Measurements from ENCODE around the gene HDLBP.

The HDLBP gene

DNA sequence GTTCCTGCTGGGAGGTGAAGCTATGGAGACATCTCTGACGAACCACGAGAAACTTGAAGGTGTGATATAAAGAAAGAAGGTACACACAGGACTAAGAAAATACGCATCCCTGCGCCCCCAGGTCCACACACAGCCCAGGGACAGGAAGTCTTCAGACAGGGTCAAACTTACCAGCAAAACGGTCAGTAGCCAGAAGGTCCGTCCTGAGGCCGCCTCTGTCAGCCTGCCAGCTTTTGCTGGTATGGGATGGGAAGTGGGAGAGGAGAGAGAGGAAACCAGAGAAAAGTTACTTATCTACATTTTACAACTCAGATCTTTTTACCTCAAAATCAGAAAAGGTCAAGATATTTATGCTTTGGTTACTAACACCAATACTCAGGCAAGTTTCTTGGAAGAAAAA lies 47.2 kb downstream of the HDLBP start:
- TF ChIP-seq, protein P1, sequence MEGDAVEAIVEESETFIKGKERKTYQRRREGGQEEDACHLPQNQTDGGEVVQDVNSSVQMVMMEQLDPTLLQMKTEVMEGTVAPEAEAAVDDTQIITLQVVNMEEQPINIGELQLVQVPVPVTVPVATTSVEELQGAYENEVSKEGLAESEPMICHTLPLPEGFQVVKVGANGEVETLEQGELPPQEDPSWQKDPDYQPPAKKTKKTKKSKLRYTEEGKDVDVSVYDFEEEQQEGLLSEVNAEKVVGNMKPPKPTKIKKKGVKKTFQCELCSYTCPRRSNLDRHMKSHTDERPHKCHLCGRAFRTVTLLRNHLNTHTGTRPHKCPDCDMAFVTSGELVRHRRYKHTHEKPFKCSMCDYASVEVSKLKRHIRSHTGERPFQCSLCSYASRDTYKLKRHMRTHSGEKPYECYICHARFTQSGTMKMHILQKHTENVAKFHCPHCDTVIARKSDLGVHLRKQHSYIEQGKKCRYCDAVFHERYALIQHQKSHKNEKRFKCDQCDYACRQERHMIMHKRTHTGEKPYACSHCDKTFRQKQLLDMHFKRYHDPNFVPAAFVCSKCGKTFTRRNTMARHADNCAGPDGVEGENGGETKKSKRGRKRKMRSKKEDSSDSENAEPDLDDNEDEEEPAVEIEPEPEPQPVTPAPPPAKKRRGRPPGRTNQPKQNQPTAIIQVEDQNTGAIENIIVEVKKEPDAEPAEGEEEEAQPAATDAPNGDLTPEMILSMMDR (IDR thresholded peaks at IDR 0.05; ENCODE audit: low read depth, low read length): no peak
- H3K4me3 ChIP-seq (ENCODE audit: low read depth, low read length): no peak overlapping the region

DNA sequence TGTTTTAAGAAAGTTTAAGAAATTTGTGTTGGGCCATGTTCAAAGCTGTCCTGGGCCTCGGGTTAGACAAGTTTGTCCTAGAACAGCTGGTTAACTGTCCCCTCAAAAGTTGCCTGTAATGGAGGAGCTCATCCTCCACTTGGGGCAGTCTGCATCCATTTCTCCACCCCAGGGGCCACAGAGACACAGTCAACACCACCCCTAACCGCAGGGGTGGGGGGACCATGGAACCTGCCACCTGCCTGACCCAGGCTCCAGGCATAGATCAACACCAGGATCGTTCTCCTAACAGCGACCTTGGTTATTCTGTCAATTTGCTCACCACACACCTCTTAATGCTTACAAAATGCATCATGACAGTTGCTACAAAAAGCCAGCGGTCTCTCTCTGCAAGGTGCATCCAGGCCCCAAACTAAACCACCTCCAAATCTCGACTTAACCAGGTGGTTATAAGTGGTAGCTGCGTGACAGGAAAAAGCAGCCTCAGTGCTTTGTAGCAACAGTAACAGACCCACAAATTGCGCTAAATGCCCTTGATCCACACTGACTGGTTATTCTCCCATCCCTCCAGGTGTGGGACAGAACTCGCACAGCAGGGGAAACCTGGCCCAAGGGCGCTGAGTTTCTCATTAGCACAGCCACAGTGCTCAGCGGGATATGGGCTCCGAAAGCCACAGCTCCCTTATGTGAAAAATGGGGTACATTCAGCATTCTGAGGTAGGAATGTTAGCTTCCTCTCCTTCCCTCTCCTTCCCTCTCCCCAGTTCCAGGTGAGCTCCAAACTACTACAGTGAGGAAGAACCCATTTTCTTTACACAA lies 48.0 kb downstream of the HDLBP start:
- TF ChIP-seq, protein P1 (IDR thresholded peaks at IDR 0.05; ENCODE audit: low read depth, low read length): no peak
- H3K4me3 ChIP-seq (ENCODE audit: low read depth, low read length): no peak overlapping the region

DNA sequence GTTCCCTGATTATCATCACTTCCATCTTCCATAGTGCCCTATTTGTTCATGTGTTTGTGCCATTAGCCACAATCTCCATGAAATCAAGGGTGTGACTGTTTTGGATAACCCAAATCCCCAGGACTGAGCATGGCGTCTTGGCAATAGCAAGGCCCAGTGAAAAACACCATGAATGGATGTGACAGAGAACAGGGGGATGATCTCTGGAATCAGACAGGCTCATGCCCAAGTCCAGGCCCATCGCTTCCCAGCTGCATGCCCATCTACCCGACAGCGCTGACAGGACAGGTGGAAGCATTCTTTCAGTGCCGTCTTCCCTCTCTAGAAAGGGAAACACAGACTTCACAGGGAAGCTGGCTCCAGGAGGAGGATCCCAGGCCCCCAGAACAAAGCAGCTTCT lies 50.0 kb downstream of the HDLBP start:
- no peak overlapping the region for H3K4me3 ChIP-seq (ENCODE audit: low read depth, low read length)
- TF ChIP-seq, protein P1 (IDR thresholded peaks at IDR 0.05; ENCODE audit: low read depth, low read length): no peak

DNA sequence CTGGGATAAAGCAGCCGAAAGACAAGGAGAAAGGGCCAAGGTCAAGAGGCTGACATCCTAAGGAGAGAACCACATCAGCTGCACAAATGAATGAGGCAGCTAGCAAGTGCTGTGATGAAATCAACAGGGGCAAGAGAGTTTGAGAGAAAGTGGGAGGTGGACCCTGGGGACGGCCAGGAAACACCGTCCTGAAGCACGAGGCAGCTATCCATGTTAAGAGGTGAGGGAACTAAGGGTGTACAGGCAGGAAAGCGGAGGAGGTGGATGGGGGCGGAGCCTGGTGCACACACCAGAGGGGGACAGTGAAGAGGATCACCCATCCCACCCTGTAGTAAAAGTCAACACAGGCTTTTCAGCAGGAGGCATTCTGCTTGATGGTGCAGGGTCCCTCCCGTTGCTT lies 52.4 kb downstream of the HDLBP start:
- H3K4me3 ChIP-seq (ENCODE audit: low read depth, low read length): no peak overlapping the region
- TF ChIP-seq, protein P1 (IDR thresholded peaks at IDR 0.05; ENCODE audit: low read depth, low read length): no peak

DNA sequence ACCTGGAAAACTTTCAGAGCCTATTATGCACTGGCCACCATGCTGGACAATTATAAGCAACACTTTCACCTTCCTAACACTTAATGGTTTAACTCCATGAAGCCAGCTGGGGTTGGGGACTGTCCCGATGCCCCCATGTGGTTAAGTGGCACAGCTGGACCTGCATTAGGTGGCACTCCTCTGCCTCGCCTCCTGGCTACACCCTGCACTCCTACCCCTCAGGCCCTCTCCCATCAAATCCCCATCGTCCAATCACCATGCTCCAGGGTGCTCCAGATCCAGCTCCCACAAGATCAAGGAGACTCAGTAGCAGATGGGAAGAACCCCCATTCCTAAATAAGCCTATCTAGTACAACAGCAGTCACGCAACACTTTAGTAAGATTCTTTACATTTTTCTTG lies 53.8 kb downstream of the HDLBP start:
- no peak overlapping the region for H3K4me3 ChIP-seq (ENCODE audit: low read depth, low read length)
- TF ChIP-seq, protein P1 (IDR thresholded peaks at IDR 0.05; ENCODE audit: low read depth, low read length): no peak

DNA sequence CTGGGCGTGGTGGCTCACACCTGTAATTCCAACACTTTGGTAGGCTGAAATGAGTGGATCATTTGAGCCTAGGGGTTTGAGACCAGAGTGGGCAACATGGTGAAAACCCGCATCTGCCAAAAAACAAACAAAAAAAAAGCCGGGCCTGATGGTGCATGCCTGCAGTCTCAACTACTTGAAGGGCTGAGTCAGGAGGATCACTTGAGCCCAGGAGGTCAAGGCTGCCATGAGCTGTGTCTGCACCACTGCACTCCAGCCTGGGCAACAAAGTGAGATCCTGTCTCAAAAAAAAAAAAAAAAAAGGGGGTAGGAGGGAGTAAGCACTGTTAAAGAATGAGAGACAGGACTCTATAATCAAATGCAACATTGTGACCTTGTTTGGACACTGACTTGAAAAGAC lies 54.6 kb downstream of the HDLBP start:
- no peak overlapping the region for H3K4me3 ChIP-seq (ENCODE audit: low read depth, low read length)
- TF ChIP-seq, protein P1 (IDR thresholded peaks at IDR 0.05; ENCODE audit: low read depth, low read length): no peak

DNA sequence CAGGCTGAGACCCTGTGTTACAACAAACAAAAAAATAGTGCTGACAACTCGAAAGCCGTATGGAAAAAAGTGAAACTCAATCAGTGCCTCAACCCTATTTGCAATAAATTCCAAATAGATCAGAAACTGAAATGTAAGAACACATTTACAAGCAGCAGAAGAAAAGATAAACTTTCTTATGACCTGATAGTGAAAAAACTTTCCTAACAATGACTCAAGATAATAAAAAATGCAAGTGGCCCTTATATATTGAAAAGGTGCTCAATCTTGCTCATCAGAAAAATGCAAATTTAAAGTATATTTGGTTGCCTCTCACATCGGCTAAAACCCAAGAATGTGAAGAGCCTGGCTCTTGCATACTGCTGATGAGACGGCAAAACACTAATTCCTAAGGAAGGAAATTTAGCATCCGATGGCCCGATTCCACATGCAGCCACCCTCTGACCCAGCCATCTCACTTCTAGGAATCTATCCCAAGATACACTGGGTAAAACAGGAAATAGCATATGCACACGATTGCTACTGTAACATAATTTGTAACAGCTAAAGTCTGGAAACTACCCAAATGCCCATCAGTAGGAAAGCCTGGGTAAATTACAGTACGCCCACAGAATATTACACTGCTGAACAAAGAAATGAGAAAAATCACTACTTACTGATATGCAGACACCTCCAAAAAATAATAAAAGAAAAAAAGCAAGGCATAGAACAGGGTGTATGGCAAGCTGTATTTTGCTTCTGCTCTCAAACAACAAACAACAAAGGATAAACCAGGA lies 56.8 kb downstream of the HDLBP start:
- TF ChIP-seq, protein P1 (IDR thresholded peaks at IDR 0.05; ENCODE audit: low read depth, low read length): no peak
- H3K4me3 ChIP-seq (ENCODE audit: low read depth, low read length): no peak overlapping the region

Measured in WI38 (cell line).